H1 (cell line): ENCODE results near the gene GARIN3. TPM values are rescaled to one million over a fixed set of nuclear protein-coding genes. Genes with fewer than 3 reads are reported as not detected.
A peak's percentile ranks its signal among the peaks of the same experiment; 100 is the strongest.

Experiments
- CBX8 ChIP-seq: fragments of 300-800, 300-1000 bp; sonication (generic); IDR thresholded peaks from 2 replicates; pipeline ENCODE4 v1.7.1; 2016; ENCODE audit warnings: low read depth, low read length, borderline replicate concordance
- CHD7 ChIP-seq: fragments of 300-600 bp; sonication (generic); IDR thresholded peaks from 2 replicates; pipeline ENCODE4 v1.7.1; 2012; ENCODE audit warnings: low read length, moderate library complexity, mild to moderate bottlenecking, inconsistent platforms; ENCODE audit not compliant: insufficient replicate concordance
- FOSL1 ChIP-seq: IDR thresholded peaks from 2 replicates; pipeline ENCODE4 v1.6.1; 2011; ENCODE audit warnings: mild to moderate bottlenecking, low read depth, low read length, moderate library complexity; ENCODE audit not compliant: insufficient read depth
- JUND ChIP-seq: IDR thresholded peaks from 2 replicates; pipeline ENCODE4 v1.6.1; 2011; ENCODE audit warnings: mild to moderate bottlenecking, improper control_type of control experiment, low read length
- KDM4A ChIP-seq: IDR thresholded peaks from one replicate; pipeline ENCODE4 v1.7.1; 2012; ENCODE audit warnings: low read depth, mild to moderate bottlenecking, moderate library complexity, low read length, inconsistent platforms; ENCODE audit not compliant: severe bottlenecking
- PHF8 ChIP-seq: fragments of 200-600 bp; sonication (generic); conservative IDR thresholded peaks from 2 replicates; pipeline ENCODE4 v1.7.1; 2012; ENCODE audit warnings: low read depth, mild to moderate bottlenecking, inconsistent platforms, low read length, moderate library complexity
- POLR2AphosphoS5 ChIP-seq: IDR thresholded peaks from 2 replicates; pipeline ENCODE4 v1.6.1; 2011; ENCODE audit warnings: low read depth, low read length
- SP2 ChIP-seq: IDR thresholded peaks from 2 replicates; pipeline ENCODE4 v1.6.1; 2012; ENCODE audit warnings: mild to moderate bottlenecking, low read length, inconsistent platforms
- TAF7 ChIP-seq: optimal IDR thresholded peaks from 2 replicates; pipeline ENCODE3; 2011; ENCODE audit warnings: low read depth, mild to moderate bottlenecking, inconsistent platforms, low read length, moderate library complexity, borderline replicate concordance
- ZNF274 ChIP-seq: IDR thresholded peaks from 2 replicates; pipeline ENCODE4 v1.7.0; 2012; ENCODE audit warnings: low read length, borderline replicate concordance; ENCODE audit errors: extremely low read depth
- polyA plus RNA-seq, 7 experiments: library from polyadenylated mRNA; depleted of rRNA in 3 of 7; stranded (reverse) in 5 of 7; unstranded in 2 of 7; fragments of >200 nt in 5 of 7; fragments of 200-250 nt in 2 of 7; gene quantifications; 1 replicate in 5 of 7; 2 replicates in 1 of 7; 4 replicates in 1 of 7; pipeline versions ENCODE4 v1.2.1 to v1.2.3, GENCODE V29; 2011 to 2013; ENCODE audit warnings: missing spikeins in 2 of 7, mixed read lengths in 2 of 7
- total RNA-seq: library from RNA; stranded (reverse); fragmentation: NEBNext Ultra II Directional; extraction: Animal tissue kit (Norgen Biotek cat#: 25700); gene quantifications from 2 replicates; pipeline ENCODE4 v1.2.1, GENCODE V29; 2021

The GARIN3 gene
- total and polyA plus RNA-seq, 2 of the 8 experiments (the other 6 are each of a cell fraction or from before 2014, with no cell fraction given): not detected

GRCh38 chr5:157142317-157143126 is 23.5 kb downstream of the GARIN3 start, which contains the start of gene MED7 (continued):
- TF ChIP-seq CHD7 (peak; percentile 24), PHF8 (peak; percentile 91), TAF7 (no peak), ZNF274 (no peak), CBX8 (no peak), SP2 (peak; percentile 67), POLR2AphosphoS5 (peak; percentile 58; the same call in 1 of the 2 replicates), FOSL1 (no peak), JUND (no peak), KDM4A (peak; percentile 47)
